Stimulated activated CD4-positive, alpha-beta T cell treated with anti-CD3 and anti-CD28 coated beads, TNF-alpha, amount 100 ng/mL, for 1 hour (primary cell): ENCODE results near the gene HOXD12.
A peak's percentile ranks its signal among the peaks of the same experiment; 100 is the strongest.

ENCODE experiments used
- DNase-seq, 3 donors: peaks; one replicate each; pipeline ENCODE4 v3.0.0-alpha.2; 2020; ENCODE audit warnings: low read depth in 3 of 3, low spot score in 1 of 3

The HOXD12 gene

GRCh38 chr2:176092270-176093144 is 7.1 kb upstream of the HOXD12 start, which contains the start of gene HOXD13:
Gene HOXD13 (plus strand): TSS chr2:176092721. CDS start chr2:176092891, 170 bp downstream.
- DNase-seq = no peak

GRCh38 chr2:176093145-176093897 is 6.3 kb upstream of the HOXD12 start:
- DNase-seq = no peak

- DNase-seq = no peak
Measured at GRCh38 chr2:176093898-176094249, 5.7 kb upstream of the HOXD12 start.

- DNase-seq = no peak
Measured at GRCh38 chr2:176094349-176094748, 5.2 kb upstream of the HOXD12 start.

- DNase-seq = no peak
Measured at GRCh38 chr2:176095421-176095820, 4.2 kb upstream of the HOXD12 start.

GRCh38 chr2:176096243-176096985 is 3.2 kb upstream of the HOXD12 start:
- DNase-seq = no peak

- peak in 2 of 3 donors; percentile 10 to 49 for DNase-seq
Measured at GRCh38 chr2:176096986-176097819, 2.4 kb upstream of the HOXD12 start.

GRCh38 chr2:176097820-176098365 is 1.7 kb upstream of the HOXD12 start:
- no peak for DNase-seq

GRCh38 chr2:176098366-176099158 is 1.0 kb upstream of the HOXD12 start:
- DNase-seq = no peak

- no peak for DNase-seq
Measured at GRCh38 chr2:176099159-176099727, 352 bp upstream of the HOXD12 start.

- DNase-seq = no peak
Measured at GRCh38 chr2:176100547-176101140, 1.0 kb downstream of the HOXD12 start.

- no peak for DNase-seq
Measured at GRCh38 chr2:176101216-176101830, 1.7 kb downstream of the HOXD12 start.

GRCh38 chr2:176101842-176102241 is 2.2 kb downstream of the HOXD12 start:
- no peak for DNase-seq

- DNase-seq = no peak
Measured at GRCh38 chr2:176102309-176102866, 2.8 kb downstream of the HOXD12 start.

GRCh38 chr2:176103194-176103593 is 3.6 kb downstream of the HOXD12 start:
- no peak for DNase-seq

GRCh38 chr2:176103742-176104315 is 4.2 kb downstream of the HOXD12 start:
- no peak for DNase-seq

GRCh38 chr2:176104316-176105077 is 4.9 kb downstream of the HOXD12 start:
- no peak for DNase-seq
